HEK293 (cell line): ENCODE measurements around the gene CDT1.

Experiments used
- KLF10 ChIP-seq: fragments of 450-650 bp; IDR thresholded peaks from 2 replicates; pipeline ENCODE4 v1.5.1; 2018; ENCODE audit warnings: missing biosample characterization, mild to moderate bottlenecking, missing genetic modification characterization
- KLF8 ChIP-seq: fragments of 450-650 bp; formaldehyde crosslinking; IDR thresholded peaks from 2 replicates; pipeline ENCODE4 v1.5.1; 2016; ENCODE audit warnings: missing biosample characterization, missing genetic modification characterization
- KLF9 ChIP-seq: fragments of 450-650 bp; formaldehyde crosslinking; IDR thresholded peaks from 2 replicates; pipeline ENCODE4 v1.5.1; 2016; ENCODE audit warnings: missing biosample characterization, missing genetic modification characterization, low read depth
- PATZ1 ChIP-seq: fragments of 450-650 bp; formaldehyde crosslinking; IDR thresholded peaks from 2 replicates; pipeline ENCODE4 v1.5.1; 2016; ENCODE audit warnings: missing biosample characterization, missing genetic modification characterization
- PBX3 ChIP-seq: sonication (generic); formaldehyde crosslinking; IDR thresholded peaks from 2 replicates; pipeline ENCODE4 v1.8.1; 2022; ENCODE audit warnings: mild to moderate bottlenecking, moderate library complexity, missing genetic modification reagents
- TCF7L2 ChIP-seq: IDR thresholded peaks from 2 replicates; pipeline ENCODE4 v1.6.1; 2011; ENCODE audit warnings: low read depth, mild to moderate bottlenecking, inconsistent platforms, low read length, moderate library complexity, borderline replicate concordance
- YY1 ChIP-seq: fragments of 450-650 bp; formaldehyde crosslinking; IDR thresholded peaks from 2 replicates; pipeline ENCODE4 v1.5.1; 2018; ENCODE audit warnings: missing biosample characterization, missing genetic modification characterization
- ZBTB1 ChIP-seq: fragments of 450-650 bp; formaldehyde crosslinking; IDR thresholded peaks from 2 replicates; pipeline ENCODE4 v1.5.1; 2016; ENCODE audit warnings: missing biosample characterization, missing genetic modification characterization
- ZBTB10 ChIP-seq: fragments of 450-650 bp; formaldehyde crosslinking; IDR thresholded peaks from 2 replicates; pipeline ENCODE4 v1.5.1; 2016; ENCODE audit warnings: missing biosample characterization, missing genetic modification characterization
- ZBTB26 ChIP-seq: fragments of 450-650 bp; formaldehyde crosslinking; optimal IDR thresholded peaks from 2 replicates; pipeline ENCODE3; 2016; ENCODE audit warnings: missing biosample characterization, mild to moderate bottlenecking, missing genetic modification characterization
- ZFP37 ChIP-seq: fragments of 450-650 bp; formaldehyde crosslinking; IDR thresholded peaks from 2 replicates; pipeline ENCODE4 v1.5.1; 2016; ENCODE audit warnings: missing biosample characterization, missing genetic modification characterization
- ZNF114 ChIP-seq: fragments of 450-650 bp; formaldehyde crosslinking; IDR thresholded peaks from 2 replicates; pipeline ENCODE4 v1.5.0; 2017; ENCODE audit warnings: missing biosample characterization, missing genetic modification characterization
- ZNF140 ChIP-seq: fragments of 450-650 bp; formaldehyde crosslinking; IDR thresholded peaks from 2 replicates; pipeline ENCODE4 v1.5.1; 2016; ENCODE audit warnings: missing biosample characterization, missing genetic modification characterization
- ZNF146 ChIP-seq: fragments of 450-650 bp; formaldehyde crosslinking; IDR thresholded peaks from 2 replicates; pipeline ENCODE4 v1.5.1; 2016; ENCODE audit warnings: missing biosample characterization, missing genetic modification characterization
- ZNF157 ChIP-seq: fragments of 450-650 bp; formaldehyde crosslinking; IDR thresholded peaks from 2 replicates; pipeline ENCODE4 v1.5.1; 2016; ENCODE audit warnings: missing biosample characterization, missing genetic modification characterization
- ZNF174 ChIP-seq: fragments of 450-650 bp; formaldehyde crosslinking; IDR thresholded peaks from 2 replicates; pipeline ENCODE4 v1.5.0; 2017; ENCODE audit warnings: missing biosample characterization, mild to moderate bottlenecking, missing genetic modification characterization
- ZNF214 ChIP-seq: fragments of 450-650 bp; formaldehyde crosslinking; IDR thresholded peaks from 2 replicates; pipeline ENCODE4 v1.5.1; 2017; ENCODE audit warnings: missing biosample characterization, mild to moderate bottlenecking, missing genetic modification characterization, borderline replicate concordance
- ZNF23 ChIP-seq: fragments of 450-650 bp; formaldehyde crosslinking; IDR thresholded peaks from 2 replicates; pipeline ENCODE4 v1.5.1; 2016; ENCODE audit warnings: missing biosample characterization, missing genetic modification characterization, borderline replicate concordance
- ZNF239 ChIP-seq: fragments of 450-650 bp; formaldehyde crosslinking; IDR thresholded peaks from 2 replicates; pipeline ENCODE4 v1.5.1; 2016; ENCODE audit warnings: missing biosample characterization, missing genetic modification characterization
- ZNF26 ChIP-seq: fragments of 450-650 bp; formaldehyde crosslinking; IDR thresholded peaks from 2 replicates; pipeline ENCODE4 v1.5.1; 2016; ENCODE audit warnings: missing biosample characterization, missing genetic modification characterization
- ZNF274 ChIP-seq, 2 experiments: fragments of 200-500 bp in 1 of 2; fragments of 450-650 bp in 1 of 2; sonication (Bioruptor generic) in 1 of 2; formaldehyde crosslinking in 1 of 2; IDR thresholded peaks; 2 replicates each; pipeline versions ENCODE4 v1.5.1 to v1.6.1; 2014 to 2016; ENCODE audit warnings: borderline replicate concordance in 1 of 2, inconsistent platforms in 1 of 2, low read length in 1 of 2, missing biosample characterization in 1 of 2, missing genetic modification characterization in 1 of 2
- ZNF335 ChIP-seq: fragments of 450-650 bp; formaldehyde crosslinking; conservative IDR thresholded peaks from 2 replicates; pipeline ENCODE4 v1.5.1; 2016; ENCODE audit warnings: missing biosample characterization, missing genetic modification characterization
- ZNF610 ChIP-seq: fragments of 450-650 bp; formaldehyde crosslinking; IDR thresholded peaks from 2 replicates; pipeline ENCODE4 v1.5.1; 2016; ENCODE audit warnings: missing biosample characterization, missing genetic modification characterization, borderline replicate concordance
- ZNF692 ChIP-seq: fragments of 450-650 bp; formaldehyde crosslinking; IDR thresholded peaks from 2 replicates; pipeline ENCODE4 v1.5.1; 2016; ENCODE audit warnings: missing biosample characterization, missing genetic modification characterization
- ZNF830 ChIP-seq: fragments of 450-650 bp; IDR thresholded peaks from 2 replicates; pipeline ENCODE4 v1.5.0; 2018; ENCODE audit warnings: missing biosample characterization, missing genetic modification characterization, low read depth, mild to moderate bottlenecking, moderate library complexity
- ZNF837 ChIP-seq: fragments of 450-650 bp; formaldehyde crosslinking; IDR thresholded peaks from 2 replicates; pipeline ENCODE4 v1.5.1; 2016; ENCODE audit warnings: missing biosample characterization, missing genetic modification characterization

Gene CDT1

GRCh38 chr16:88770461-88771293, 32.9 kb upstream of the CDT1 start (continued):
- TF ChIP-seq PBX3 (CRISPR knock-in tag) (0 out of 2 replicates have a peak, but pooled peaks have one; percentile 8), ZNF274 (IDR thresholded peaks at IDR 0.05; ENCODE audit: low read length) (no peak), ZNF274 (tag by site-specific recombination; IDR thresholded peaks at IDR 0.05; ENCODE audit: borderline replicate concordance) (no peak), ZNF140 (tag by site-specific recombination) (no peak), ZNF830 (tag by site-specific recombination) (no peak), ZNF146 (no peak), KLF10 (tag by site-specific recombination) (peak; percentile 56), PATZ1 (tag by site-specific recombination) (peak; percentile 91), KLF9 (tag by site-specific recombination) (peak; percentile 77; the same call in 1 of the 2 replicates), ZNF157 (tag by site-specific recombination) (no peak), ZNF174 (tag by site-specific recombination) (no peak), ZFP37 (tag by site-specific recombination) (no peak), ZNF692 (tag by site-specific recombination) (peak; percentile 92), ZNF610 (tag by site-specific recombination) (no peak; the same call in 1 of the 2 replicates), TCF7L2 (0 out of 2 replicates have a peak, but pooled peaks have one; percentile 43), ZBTB10 (peak; percentile 19; the same call in 1 of the 2 replicates), ZNF214 (tag by site-specific recombination) (no peak), ZNF114 (tag by site-specific recombination) (no peak), ZBTB1 (tag by site-specific recombination) (no peak), KLF8 (tag by site-specific recombination) (peak; percentile 69), ZNF837 (no peak), YY1 (tag by site-specific recombination) (no peak), ZNF239 (tag by site-specific recombination) (0 out of 2 replicates have a peak, but pooled peaks have one; percentile 10), ZBTB26 (tag by site-specific recombination) (peak; percentile 21), ZNF23 (tag by site-specific recombination) (no peak), ZNF26 (no peak), ZNF335 (tag by site-specific recombination) (peak; percentile 38)
